ENCODE measurements around the gene NPEPL1. TPM values are rescaled to one million over a fixed set of nuclear protein-coding genes. Genes with fewer than 3 reads are reported as not detected.
A peak's percentile ranks its signal among the peaks of the same experiment; 100 is the strongest.

Gene NPEPL1
- total RNA-seq, 1 donor from 2014 or later: 33.6 TPM

GRCh38 chr20:58659841-58660240 is 32.8 kb upstream of the NPEPL1 start:
- Histone ChIP-seq H3K4me1 (peaks cover 70% of the 10 kb centered on the region), H3K4me3 (no peak overlapping the region), H3K9me3 (replicated peaks) (no peaks in the 10 kb centered on the region), H3K27me3 (ENCODE audit: low read depth) (no peaks in the 10 kb centered on the region), H3K27ac (replicated peaks) (no peak overlapping the region), H3K36me3 (peaks cover 12% of the 10 kb centered on the region)
- TF ChIP-seq CTCF (IDR thresholded peaks at IDR 0.05; ENCODE audit: borderline replicate concordance): no peak
- DNase-seq: no peak
- intact Hi-C loops (cut with micrococcal nuclease): no loop called here

GRCh38 chr20:58660855-58661597 is 31.6 kb upstream of the NPEPL1 start:
- TF ChIP-seq CTCF (IDR thresholded peaks at IDR 0.05; ENCODE audit: borderline replicate concordance): no peak
- Histone ChIP-seq H3K36me3 (peaks cover 12% of the 10 kb centered on the region), H3K27me3 (ENCODE audit: low read depth) (no peaks in the 10 kb centered on the region), H3K4me1 (peaks cover 59% of the 10 kb centered on the region), H3K27ac (replicated peaks) (peak overlapping the region; percentile 35), H3K4me3 (no peak overlapping the region), H3K9me3 (replicated peaks) (no peaks in the 10 kb centered on the region)
- intact Hi-C loops (cut with micrococcal nuclease): no loop called here
- no peak for DNase-seq

- no peak for DNase-seq
- no peak for TF ChIP-seq CTCF (IDR thresholded peaks at IDR 0.05; ENCODE audit: borderline replicate concordance)
- Histone ChIP-seq H3K4me3 (no peak overlapping the region), H3K9me3 (replicated peaks) (no peaks in the 10 kb centered on the region), H3K4me1 (peaks cover 50% of the 10 kb centered on the region), H3K27me3 (ENCODE audit: low read depth) (no peaks in the 10 kb centered on the region), H3K27ac (replicated peaks) (peak overlapping the region; percentile 35), H3K36me3 (peaks cover 12% of the 10 kb centered on the region)
- intact Hi-C loops (cut with micrococcal nuclease): no loop called here
Observed at GRCh38 chr20:58661598-58662473, 30.8 kb upstream of the NPEPL1 start.

GRCh38 chr20:58664331-58664730 is 28.3 kb upstream of the NPEPL1 start:
- intact Hi-C loops (cut with micrococcal nuclease): no loop called here
- DNase-seq: no peak
- no peaks in the 10 kb centered on the region for H3K9me3 ChIP-seq (replicated peaks)
- H3K4me3 ChIP-seq: no peak overlapping the region
- peaks cover 30% of the 10 kb centered on the region for H3K36me3 ChIP-seq
- H3K27me3 ChIP-seq (ENCODE audit: low read depth): no peaks in the 10 kb centered on the region
- no peak for TF ChIP-seq CTCF (IDR thresholded peaks at IDR 0.05; ENCODE audit: borderline replicate concordance)
- peaks cover 26% of the 10 kb centered on the region for H3K4me1 ChIP-seq
- no peak overlapping the region for H3K27ac ChIP-seq (replicated peaks)

- no peak overlapping the region for H3K4me3 ChIP-seq
- H3K9me3 ChIP-seq (replicated peaks): no peaks in the 10 kb centered on the region
- H3K4me1 ChIP-seq: peaks cover 20% of the 10 kb centered on the region
- no peaks in the 10 kb centered on the region for H3K27me3 ChIP-seq (ENCODE audit: low read depth)
- DNase-seq: no peak
- intact Hi-C loops (cut with micrococcal nuclease): no loop called here
- H3K36me3 ChIP-seq: peaks cover 36% of the 10 kb centered on the region
- TF ChIP-seq CTCF (IDR thresholded peaks at IDR 0.05; ENCODE audit: borderline replicate concordance): no peak
- no peak overlapping the region for H3K27ac ChIP-seq (replicated peaks)
Observed at GRCh38 chr20:58664883-58665282, 27.7 kb upstream of the NPEPL1 start.
